HG03135 (cell line): Measurements from ENCODE around the gene CHIT1.
A peak's percentile ranks its signal among the peaks of the same experiment; 100 is the strongest.

ENCODE experiments used
- ATAC-seq: cut with Tn5 transposase; IDR thresholded peaks from one replicate; pipeline ENCODE4 v1.9.1; 2021; ENCODE audit warnings: mild to moderate bottlenecking, moderate library complexity; ENCODE audit not compliant: unreplicated experiment

Gene CHIT1

DNA sequence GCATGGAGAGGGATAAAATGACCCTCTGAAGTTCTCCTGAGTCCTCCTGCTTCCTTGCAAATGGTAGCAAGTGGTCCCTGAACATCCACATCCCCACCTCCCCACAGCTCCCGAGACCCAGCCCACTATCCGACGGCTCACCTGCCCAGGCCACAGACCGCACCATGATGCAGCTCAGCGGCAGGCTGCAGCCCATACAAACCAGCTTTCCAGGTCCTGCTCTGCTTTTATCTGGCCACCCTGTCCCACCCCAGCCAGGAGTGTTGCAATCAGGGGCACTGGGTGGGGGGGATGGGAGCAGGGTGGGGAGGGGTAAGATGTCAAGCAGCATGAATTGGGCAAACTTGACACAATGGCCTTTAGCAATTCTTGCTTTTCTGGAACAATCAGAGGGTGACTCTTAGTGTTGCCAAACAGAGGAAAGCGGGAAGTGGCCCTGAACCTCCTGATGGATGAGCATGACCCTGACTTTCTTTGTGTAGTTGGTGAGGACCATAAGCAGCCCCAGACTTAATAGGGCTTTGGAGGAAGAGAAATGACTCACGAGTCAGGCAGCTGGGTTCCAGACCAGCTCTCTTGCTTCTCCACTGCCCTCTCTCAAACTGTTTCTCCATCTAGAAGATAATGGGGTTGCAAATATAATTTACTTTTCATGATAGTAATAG lies at the start of gene CHIT1:
CHIT1 (minus strand) TSS at position 203 of the 665 bp plus-strand sequence; CDS start at position 166, 37 bp downstream.
- no peak for ATAC-seq

DNA sequence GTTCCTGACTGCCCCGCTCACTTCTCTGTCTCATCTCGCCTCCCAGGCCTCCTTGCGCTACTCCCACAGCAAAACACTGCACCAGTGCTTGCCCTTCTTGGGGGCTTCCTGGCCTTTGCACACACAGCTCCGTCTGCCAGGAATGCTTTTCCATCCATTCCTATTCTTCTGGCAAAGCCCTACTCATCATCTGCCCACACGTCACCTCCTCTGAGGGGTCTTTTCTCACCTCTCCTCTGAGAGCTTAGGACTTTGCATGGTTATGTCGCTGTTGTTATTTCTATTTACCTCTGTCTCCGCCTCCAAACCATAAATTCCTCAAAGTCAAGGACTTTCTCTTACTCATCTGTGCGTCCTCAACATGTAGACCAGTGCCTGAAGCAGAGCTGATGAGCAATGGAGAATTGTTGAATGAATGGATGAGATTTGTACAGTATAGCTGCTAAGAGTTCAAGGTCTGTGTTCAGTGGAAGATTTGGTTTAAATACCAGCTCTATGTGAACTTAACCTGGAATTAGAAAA lies 49.5 kb upstream of the CHIT1 start:
- ATAC-seq = no peak

DNA sequence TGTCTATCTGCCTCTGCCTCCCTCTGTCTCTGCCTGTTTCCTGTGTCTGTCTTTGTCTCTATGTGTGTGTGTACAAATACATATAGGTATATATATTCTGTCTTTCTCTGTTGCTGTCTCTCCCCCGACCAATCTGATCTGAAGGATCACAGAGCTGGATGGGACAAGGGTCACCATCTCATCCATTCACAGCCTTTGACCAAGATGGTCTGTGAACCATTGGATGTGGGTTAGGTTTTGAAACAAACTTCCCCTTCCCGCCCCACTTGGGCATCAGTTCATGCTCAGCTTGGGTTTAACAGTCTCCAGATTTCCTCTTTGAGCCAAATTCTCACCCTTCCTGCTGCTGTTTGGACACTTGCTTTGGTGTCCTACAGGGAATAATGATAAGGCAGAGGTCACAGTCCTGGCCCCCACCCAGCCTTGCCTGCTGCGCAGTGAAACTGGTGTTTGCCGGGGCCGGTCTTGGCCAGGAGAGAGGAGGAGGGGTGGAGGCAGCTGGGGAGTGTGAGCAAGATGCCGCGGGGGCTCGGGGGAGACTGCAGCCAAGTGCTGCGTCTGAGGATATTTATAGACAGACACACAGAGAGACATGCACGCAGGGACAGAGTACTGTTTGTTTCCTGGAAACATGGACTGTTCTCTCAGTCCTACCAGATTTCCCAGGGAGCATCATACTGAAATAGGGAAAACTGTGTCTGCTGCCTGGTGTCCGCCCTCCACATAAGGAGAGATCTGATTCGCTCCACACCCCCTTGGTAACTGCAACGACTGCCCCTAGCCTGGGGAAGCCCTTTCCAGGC lies 48.8 kb upstream of the CHIT1 start:
- no peak for ATAC-seq

DNA sequence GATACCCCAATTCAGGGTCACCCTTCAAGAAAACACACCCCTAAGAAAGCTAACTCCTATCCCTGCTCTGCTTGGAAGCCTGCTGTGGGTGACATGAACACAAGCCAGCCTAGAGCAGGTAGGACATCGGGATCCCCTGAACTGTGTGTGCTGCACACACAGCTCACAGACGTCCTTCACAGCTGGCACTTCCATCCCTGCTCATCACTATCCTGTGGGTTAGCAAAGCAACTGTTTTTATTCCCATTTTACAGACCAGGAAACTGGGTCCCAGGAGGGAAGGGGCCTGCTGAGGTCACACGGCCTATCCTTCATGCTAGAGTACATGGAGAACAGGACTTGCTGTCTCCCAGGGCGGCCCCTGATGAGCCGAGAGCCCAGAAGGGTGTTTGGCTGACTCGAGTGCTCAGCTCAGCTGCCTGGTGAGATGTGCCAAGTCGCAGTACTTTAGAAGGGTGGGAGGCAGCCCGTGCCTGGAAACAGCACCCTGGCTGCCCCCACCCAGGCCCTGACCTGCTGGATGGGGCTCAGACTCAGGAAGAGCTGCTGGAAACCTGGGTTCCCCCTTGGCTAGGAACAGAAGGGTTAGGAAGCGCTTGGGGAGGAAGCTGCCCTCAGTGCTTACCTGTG lies 47.6 kb upstream of the CHIT1 start:
- ATAC-seq = no peak

DNA sequence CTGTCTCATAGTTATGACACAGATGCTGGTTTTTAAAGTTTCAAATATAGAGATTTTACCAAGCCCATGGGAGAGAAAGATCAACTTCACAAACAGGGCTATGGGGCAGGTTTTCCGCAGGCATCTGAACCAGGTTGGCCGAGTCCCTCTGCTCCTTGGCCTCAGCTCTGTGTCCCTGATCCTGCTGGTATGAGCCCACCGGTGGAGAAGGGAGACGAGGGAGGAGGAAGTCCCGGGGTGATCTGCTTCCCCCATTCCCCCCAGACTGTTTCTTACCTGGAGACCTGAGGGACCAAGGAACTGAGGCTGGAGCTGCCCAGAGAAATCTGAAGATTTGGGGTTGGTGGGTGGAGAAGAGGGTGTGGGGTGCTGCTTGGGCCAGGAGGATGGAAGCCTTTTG lies 46.9 kb upstream of the CHIT1 start:
- ATAC-seq = no peak

DNA sequence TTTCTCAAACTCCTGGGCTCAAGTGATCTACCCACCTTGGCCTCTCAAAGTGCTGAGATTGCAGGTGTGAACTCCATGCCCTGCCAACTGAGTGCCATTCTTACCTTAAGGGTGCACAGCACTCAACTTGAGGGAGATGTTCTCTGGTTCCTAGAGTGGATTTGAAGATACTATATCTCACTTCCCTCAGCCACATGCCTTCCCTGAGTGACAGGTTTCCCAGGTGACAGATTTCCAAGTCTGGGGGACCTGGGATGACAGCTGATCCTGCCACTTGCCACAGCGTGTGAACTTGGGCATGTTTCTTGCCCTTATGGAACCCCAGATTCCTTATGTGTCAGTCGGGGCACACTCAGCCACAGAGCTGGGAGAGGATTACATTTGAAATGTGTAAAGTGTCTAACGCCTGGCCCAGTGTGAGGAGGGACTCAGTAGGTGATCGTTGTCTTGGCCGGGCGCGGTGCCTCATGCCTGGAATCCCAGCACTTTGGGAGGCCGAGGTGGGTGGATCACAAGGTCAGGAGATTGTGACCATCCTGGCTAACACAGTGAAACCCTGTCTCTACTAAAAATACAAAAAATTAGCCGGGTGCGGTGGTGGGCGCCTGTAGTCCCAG lies 46.3 kb upstream of the CHIT1 start:
- ATAC-seq = no peak

DNA sequence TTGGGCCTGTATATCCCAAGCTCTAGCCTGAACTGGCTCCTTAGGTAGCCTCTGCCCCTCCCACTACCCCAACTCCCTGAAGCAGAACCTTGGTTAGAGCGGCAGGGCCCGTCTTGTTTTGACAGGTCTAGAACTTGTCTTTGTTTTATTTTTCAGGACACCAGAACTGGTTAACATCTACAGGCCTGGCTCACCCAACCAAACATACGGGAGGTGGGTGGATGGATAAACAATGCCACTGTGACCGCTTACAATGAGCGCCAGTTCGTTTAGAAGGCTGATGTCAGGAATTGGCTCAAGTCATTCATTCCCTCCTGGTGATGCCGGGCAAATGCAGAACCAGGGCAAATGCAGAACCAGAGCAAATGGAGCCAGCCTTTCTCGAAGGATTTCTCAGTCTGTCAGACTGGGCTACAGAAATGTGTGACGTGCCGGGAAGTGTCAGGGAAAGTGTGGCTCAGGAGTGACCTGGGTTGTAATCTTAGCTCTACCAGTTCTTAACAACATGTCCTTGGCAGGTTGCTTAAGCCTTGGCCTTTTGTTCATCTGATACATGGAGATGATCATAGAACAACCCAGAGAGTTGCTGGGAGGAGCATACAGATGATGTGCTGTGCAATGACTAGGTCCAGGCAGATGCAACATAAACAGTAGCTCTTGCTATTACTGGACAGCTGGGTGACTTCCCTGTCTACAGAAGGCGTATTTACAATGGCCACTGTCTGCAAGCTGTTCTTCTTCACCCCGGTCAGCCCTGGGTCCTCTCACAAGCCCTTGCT lies 45.3 kb upstream of the CHIT1 start:
- no peak for ATAC-seq

DNA sequence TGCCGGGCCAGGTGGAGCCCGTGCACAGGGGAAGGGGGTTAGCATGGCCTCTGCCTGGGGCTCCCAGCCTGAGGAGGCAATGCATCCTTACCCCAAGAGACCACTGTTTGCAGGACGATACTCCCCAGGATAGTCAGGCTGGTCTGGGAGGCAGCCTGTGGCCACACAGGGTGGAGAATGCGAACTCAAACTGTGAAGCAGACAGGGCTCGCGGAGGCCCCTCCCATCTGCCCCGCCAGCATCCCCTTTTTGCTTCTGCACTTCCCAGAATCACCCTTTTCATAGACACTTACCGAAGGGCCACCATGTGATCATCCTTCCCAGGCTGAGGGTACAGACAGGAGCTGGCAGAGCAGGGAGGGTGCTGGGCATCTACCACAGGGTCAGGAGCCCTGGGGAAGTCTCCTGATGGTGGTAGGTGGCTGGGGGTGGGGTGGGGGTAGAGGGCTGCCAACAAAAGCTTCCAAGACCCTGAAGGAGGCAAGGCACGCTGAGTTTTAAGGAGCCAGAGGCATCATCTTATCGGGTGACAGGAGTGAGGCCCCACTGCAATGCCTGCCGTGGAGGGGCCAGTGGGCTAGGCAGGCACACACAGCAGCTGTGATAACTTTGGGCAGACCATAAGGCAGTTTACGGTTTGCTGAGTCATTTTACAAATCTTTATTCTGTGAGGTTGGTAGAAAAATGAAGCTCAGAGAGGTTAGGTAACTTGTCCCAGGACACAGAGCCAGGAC lies 44.6 kb upstream of the CHIT1 start:
- peak; percentile 7 for ATAC-seq

DNA sequence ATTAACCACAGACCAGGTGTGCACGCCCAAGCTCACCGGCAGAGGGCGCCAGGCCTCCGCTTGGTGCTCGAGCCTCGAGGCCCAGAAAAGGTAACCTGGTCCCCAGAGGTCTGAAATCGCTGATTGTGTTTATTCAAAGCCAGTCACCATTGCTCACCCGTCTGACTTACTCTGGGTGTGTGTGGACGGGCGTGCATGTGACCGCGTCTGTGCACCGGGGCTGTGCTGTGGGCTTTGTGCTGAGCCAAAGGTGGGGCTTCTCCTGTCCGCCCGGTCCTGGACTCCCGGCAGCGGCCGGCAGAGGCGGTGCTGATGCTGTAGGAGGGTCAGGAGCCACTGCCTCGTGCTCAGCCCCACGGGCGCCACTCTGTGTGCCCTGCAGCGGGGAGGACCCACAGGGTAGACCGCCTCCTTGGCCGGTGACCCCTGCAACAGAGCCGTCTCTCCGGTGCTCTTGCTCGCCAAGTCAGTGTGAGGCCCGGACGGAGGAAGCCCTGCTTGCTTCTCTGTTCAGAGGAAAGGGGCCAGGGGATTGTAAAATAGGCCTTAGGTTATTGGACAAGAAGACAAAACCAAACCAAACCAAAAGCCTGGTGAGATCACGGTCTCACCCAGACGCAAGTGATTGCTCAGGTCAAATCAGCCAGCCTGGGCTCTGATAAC lies 43.9 kb upstream of the CHIT1 start:
- ATAC-seq = peak; percentile 57

DNA sequence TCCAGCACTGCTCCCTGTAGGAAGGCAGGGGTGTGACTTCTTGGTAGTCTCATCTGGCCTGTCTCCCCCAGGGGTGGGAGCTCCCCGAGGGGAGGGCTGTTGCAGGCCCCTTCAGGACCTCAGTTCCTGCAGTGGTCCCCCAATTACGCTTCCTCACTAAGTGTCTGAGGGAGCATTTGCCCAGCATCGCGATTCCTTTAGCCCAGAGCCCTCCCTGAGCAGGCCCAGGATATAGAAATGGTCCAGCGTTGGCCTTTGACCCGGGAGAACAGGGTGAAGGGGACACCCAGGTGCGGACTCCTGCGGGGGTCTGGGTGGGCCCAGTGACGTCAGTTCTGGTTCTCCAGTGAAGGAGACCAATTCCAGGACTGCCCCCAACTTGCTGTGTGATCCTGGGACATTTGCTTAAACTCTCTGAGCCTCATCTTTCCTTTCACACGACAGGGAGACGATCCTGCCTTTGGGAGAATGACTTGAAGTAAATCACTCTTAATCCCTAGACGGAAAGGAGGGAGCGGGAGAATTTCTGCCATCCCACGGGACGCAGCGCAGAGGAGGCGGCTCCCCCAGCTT lies 43.2 kb upstream of the CHIT1 start:
- no peak for ATAC-seq

DNA sequence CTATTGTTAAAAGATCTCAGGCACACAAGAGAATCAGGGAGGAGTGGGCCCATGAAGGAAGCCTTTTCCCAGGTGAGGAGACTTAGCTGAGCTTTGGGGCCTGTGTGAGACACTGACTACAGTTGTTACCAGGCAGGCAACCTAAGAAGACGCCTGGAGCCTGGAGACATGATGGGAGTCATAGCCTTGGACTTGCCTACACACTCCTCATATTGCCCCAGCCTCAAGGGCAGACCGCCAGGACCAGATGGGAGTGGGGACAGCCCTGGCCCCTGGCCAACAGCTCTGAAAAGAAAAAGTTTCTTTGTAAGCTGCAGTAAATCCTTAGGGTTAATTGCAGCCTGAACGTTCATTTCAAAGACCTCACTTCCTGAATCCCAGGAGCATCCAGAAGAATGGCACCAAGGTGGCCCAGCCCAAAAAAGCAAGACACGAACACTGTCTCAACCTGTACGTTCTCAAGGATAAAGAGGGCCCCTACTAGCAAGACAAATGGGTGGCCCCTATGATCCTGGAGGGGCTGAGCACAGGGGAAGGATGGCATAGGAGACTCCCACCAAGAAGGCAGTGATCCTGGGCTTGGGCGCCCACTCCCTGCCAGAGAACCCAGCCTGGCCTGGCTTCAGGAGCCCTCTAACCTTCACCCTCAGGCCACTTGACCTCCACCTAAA lies 42.6 kb upstream of the CHIT1 start:
- ATAC-seq = no peak

DNA sequence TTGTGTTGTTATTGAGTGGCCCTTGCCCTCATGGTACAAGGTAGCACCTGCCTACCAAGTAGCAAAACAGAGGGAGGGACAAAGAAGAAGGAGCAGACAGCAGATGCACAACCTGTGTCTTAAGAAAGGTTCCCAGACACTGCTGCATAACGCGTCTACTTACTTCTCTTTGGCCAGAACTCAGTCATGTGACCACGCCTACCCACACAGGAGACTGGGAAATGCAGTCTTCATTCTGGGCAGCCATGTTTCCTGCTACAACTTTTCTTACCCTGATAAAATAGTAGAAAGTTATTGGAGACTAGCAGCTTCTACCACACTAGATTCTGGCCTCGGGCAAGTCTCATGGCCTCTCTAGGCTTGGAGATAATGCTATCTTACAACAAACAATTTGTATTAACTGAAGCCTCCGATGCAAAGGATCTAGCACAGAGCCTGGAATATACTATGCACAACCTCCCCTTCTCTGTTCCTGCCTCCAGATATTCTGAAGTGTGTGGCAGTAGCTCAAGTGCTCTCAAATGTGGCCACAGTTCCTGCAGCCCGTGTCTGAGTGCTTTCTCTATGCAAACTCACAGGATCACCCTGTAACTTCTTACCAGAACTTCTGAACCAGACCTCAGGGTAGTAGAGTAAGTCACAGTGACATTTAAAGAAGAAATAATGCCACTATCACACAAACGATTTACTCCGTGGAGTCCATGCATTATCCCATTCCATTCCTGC lies 41.7 kb upstream of the CHIT1 start:
- ATAC-seq = no peak

DNA sequence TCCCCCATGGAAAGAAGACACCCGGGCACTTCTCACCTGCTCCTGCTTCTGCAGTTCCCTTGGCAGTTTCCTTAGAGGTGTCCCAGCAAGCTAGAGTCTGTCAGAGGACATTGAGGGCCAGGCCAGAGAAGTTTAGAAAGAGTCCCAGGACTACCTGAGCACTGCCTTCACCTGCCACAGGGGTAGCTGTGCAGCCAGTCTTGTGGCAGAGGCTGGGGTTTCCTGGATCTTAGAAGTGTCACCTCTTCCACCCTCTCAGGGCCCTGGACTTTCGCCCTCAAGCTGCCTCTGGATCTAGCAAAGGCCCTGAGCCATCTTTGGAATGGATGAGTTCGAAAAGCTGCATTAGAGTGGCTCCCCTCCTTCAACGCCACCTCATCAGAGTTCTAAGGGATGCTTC lies 41.0 kb upstream of the CHIT1 start:
- ATAC-seq = no peak

DNA sequence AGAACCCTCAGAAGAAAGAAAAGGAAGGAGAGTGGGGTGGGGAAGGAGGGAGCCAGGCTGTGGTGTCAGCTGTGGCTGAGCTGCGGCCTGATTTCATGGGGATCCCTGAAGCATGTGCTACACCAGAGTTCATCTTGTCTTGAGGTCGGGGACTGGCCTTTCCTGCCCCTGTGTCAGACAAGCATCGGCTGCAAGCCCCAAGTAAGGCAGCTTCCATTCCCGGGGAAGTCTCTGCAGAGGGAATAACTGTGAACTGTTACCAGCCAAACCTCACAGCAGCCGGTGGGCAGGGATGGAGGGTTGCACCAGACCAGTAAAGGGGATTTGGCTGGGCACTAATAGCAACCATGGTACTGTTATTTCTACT lies 40.2 kb upstream of the CHIT1 start:
- no peak for ATAC-seq

DNA sequence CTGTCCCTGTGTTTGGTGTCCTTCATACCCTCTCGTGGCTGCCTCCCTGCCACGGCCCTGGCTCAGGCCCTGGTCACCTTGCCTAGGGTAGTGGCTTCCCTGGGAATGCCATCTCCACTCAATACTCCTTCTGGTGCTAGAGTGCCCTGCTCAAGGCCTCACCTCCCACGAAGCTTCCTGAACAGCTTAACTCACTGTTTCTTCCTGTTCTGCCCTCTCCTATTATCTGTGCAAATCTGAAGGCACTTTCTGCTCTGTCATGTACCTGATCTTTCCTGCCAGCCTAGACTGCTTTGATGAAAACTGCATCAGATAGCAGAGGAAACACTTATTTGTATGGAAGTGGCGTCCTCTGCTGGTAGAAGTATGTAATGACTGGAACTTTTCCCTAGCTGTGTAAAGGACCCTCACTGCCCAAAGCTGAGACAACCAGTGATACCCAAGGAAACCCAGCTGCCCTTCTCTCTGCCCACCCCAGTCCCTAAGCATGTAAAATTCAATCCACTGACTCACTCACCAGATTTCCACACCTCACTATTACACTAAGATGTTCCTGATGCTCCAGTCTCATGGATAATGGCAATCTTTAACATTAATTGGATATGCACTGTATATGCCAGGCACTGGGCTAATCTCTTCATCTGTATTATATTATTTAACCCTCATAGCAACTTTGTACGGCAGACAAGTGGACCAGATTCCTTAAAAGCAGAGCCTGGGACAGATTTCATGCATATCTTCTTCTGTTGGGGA lies 39.6 kb upstream of the CHIT1 start:
- ATAC-seq = no peak

DNA sequence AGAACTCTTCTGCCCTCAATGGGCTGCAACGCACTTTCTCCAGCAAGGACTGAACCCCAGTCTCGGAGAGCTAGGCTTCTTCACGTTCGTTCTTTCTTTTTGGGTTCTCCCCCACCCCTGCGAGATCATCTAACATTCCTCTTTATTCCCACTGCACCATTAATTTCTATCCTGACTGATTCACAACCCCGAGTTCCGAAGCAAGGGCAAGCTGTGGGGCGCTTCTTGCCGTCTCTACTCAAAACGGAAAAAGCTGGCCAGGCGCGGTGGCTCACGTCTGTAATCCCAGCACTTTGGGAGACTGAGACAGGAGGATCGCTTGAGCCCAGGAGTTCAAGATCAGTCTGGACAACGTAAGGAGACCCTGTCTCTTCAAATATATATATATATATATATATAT lies 38.4 kb upstream of the CHIT1 start:
- no peak for ATAC-seq

DNA sequence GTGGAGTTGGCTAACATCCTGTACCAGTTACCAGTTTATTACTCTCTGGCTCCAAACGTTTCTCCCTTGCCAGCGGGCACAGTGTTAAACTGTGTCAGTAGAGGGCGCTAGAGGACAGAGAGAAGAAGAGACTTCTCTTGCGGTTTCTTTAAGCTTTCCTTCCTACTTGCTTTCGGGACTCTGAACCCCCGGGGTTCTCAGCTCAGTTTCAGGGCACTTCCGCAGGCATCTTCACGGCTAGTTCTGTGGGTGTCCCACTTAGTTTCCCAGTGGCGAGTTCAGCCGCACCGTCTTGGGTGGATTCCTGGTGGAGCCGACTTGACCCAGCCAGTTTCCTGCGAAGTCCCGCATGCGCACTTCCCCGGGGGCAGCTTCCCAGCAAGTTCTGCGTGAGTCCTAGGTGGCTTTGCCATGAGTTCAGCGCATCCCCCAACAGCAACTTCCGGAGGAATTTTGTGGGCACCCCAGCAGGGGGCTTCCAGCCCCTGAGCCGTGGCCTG lies 37.9 kb upstream of the CHIT1 start:
- ATAC-seq = no peak
